HepG2 (cell line): ENCODE data around the gene DOCK11. TPM values are rescaled to one million over a fixed set of nuclear protein-coding genes. Genes with fewer than 3 reads are reported as not detected.

ENCODE experiments used
- polyA plus RNA-seq, 8 experiments: library from polyadenylated mRNA; depleted of rRNA in 3 of 8; stranded (reverse) in 7 of 8; unstranded in 1 of 8; fragments of >200 nt; fragmentation: Illumina TruSeq in 4 of 8; extraction: Trizol in 4 of 8; gene quantifications; 2 replicates each; pipeline versions ENCODE4 v1.2.1 to v1.2.3, GENCODE V29; 2011 to 2016; ENCODE audit warnings: low read depth in 4 of 8, missing spikeins in 1 of 8, mixed read lengths in 1 of 8; ENCODE audit not compliant: insufficient read depth in 1 of 8
- small RNA-seq, 3 experiments: library from RNA; depleted of rRNA; stranded (forward); fragments of <200 nt; gene quantifications; one replicate each; pipeline ENCODE3, GENCODE V24; 2012; ENCODE audit warnings: low read depth in 2 of 3, low replicate concordance in 1 of 3; ENCODE audit not compliant: insufficient read length in 3 of 3, insufficient read depth in 2 of 3
- total RNA-seq, 5 experiments: library from RNA; depleted of rRNA; stranded (reverse); fragments of >200 nt; fragmentation: Illumina TruSeq; extraction: Trizol; gene quantifications; 2 replicates each; pipeline ENCODE4 v1.2.3, GENCODE V29; 2016; ENCODE audit warnings: low read depth in 1 of 5

Gene DOCK11
- total and polyA plus RNA-seq, 2 of the 13 experiments (the other 11 are each of a cell fraction or from before 2014, with no cell fraction given) = 0.02 to 0.12 TPM

Small RNA genes lying within 50 kb of the gene (small RNA-seq; reads per million reads assigned to genes)
- 0 reads per million in 3 experiments for gene RF00019

Other genes starting within 250 kb of the DOCK11 start
- 3.3 and 4.3 TPM in 2 replicates for gene WDR44, start 149.7 kb upstream of the DOCK11 start, total RNA-seq (2016; rRNA removed; fragmentation: Illumina TruSeq; extraction: Trizol)
- gene WDR44, start 149.7 kb upstream of the DOCK11 start, polyA plus RNA-seq (2011; rRNA removed) = 2.2 TPM in 2 replicates
- gene IL13RA1, start 231.8 kb downstream of the DOCK11 start, total RNA-seq (2016; rRNA removed; fragmentation: Illumina TruSeq; extraction: Trizol) = 31.3 and 56.6 TPM in 2 replicates
- gene IL13RA1, start 231.8 kb downstream of the DOCK11 start, polyA plus RNA-seq (2011; rRNA removed) = 51.4 and 73.5 TPM in 2 replicates